Activated B cell treated with CpG ODN at 0.5 μM for 24 hours (primary cell): ENCODE results near the gene CAMK2D. TPM values are rescaled to one million over a fixed set of nuclear protein-coding genes. Genes with fewer than 3 reads are reported as not detected.
A peak's percentile ranks its signal among the peaks of the same experiment; 100 is the strongest.

Experiments used
- ATAC-seq: fragments of 200-7000 bp; cut with Tn5 transposase; one replicate; pipeline ENCODE4 v1.10.0; 2021; ENCODE audit warnings: low read depth, mild to moderate bottlenecking, moderate library complexity
- CTCF ChIA-PET: fragments of 350-600 bp; sonication (Branson Sonifier 250); formaldehyde crosslinking; loops from one replicate; lab custom pipeline; 2021; ENCODE audit warnings: antibody characterized with exemption; lab: Charles Lee
- POLR2A ChIA-PET: fragments of 350-600 bp; sonication (Branson Sonifier 250); formaldehyde crosslinking; loops from one replicate; lab custom pipeline; 2021; ENCODE audit warnings: antibody characterized with exemption; lab: Charles Lee
- DNase-seq: peaks from one replicate; pipeline ENCODE4 v3.0.0; 2022
- H3K27ac Mint-ChIP-seq: one replicate; pipeline ENCODE4 v1.8.0; 2020; ENCODE audit warnings: mixed read lengths
- H3K27me3 Mint-ChIP-seq: one replicate; pipeline ENCODE4 v1.8.0; 2021; ENCODE audit warnings: mixed read lengths
- H3K36me3 Mint-ChIP-seq: one replicate; pipeline ENCODE4 v1.8.0; 2021; ENCODE audit warnings: low read depth, mixed read lengths
- H3K4me1 Mint-ChIP-seq: one replicate; pipeline ENCODE4 v1.8.0; 2021; ENCODE audit warnings: mixed read lengths
- H3K4me3 Mint-ChIP-seq: one replicate; pipeline ENCODE4 v1.8.0; 2020; ENCODE audit warnings: mild to moderate bottlenecking, mixed read lengths
- H3K9me3 Mint-ChIP-seq: one replicate; pipeline ENCODE4 v1.8.0; 2020; ENCODE audit warnings: mixed read lengths
- intact Hi-C: fragments of 100-400 bp; cut with micrococcal nuclease; formaldehyde crosslinking; loops from one replicate; pipeline ENCODE4 v1.15.1; 2024
- total RNA-seq: library from RNA; stranded (reverse); gene quantifications from 2 replicates; pipeline ENCODE4 v1.2.3, GENCODE V29; 2022
- TF ChIP-seq, protein P1 (sequence below): fragments of 200-600 bp; IDR thresholded peaks from one replicate; pipeline ENCODE4 v1.8.0; 2022; ENCODE audit warnings: antibody characterized with exemption, mild to moderate bottlenecking

Gene CAMK2D
- total RNA-seq, 1 donor from 2014 or later: 72.9 TPM

DNA sequence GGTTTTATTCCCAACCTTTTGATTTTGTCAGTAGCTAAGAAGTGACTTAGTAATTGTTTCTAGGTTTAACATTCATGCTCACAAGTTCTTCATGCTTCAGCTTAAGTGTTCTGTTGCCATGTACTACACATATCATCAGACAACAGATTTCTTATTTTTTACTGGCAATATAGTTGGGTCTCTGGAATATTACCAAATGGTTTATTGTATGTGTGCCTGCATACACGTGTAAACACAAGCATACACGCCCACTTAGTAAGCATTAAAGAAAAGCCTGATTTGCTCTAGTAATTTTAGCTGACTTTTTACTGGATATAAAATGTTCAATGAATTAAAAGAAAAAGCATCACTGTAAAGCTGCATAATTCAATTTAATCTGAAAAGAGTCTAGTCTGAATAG lies 199.8 kb downstream of the CAMK2D start:
- CTCF ChIA-PET: interaction anchor here (1.5 to 4.7 kb wide), 2 partner anchors 11 to 14 kb away, joined by 5 to 41 read pairs; no protein-coding TSS in a partner anchor
- no peaks in the 10 kb centered on the region for H3K27me3 Mint-ChIP-seq
- peaks cover 3% of the 10 kb centered on the region for H3K9me3 Mint-ChIP-seq
- intact Hi-C loops: no loop called here
- ATAC-seq (no peak), DNase-seq (no peak)
- POLR2A ChIA-PET: interaction anchor here (0.6 to 1.4 kb wide), 4 partner anchors 14 to 200 kb away, joined by 3 to 5 read pairs (median 4); no protein-coding TSS in a partner anchor
- H3K36me3 Mint-ChIP-seq: peaks cover 16% of the 10 kb centered on the region
- H3K4me1 Mint-ChIP-seq: peaks cover 74% of the 10 kb centered on the region
- peak overlapping the region; percentile 24 for H3K27ac Mint-ChIP-seq
- TF ChIP-seq, protein P1, sequence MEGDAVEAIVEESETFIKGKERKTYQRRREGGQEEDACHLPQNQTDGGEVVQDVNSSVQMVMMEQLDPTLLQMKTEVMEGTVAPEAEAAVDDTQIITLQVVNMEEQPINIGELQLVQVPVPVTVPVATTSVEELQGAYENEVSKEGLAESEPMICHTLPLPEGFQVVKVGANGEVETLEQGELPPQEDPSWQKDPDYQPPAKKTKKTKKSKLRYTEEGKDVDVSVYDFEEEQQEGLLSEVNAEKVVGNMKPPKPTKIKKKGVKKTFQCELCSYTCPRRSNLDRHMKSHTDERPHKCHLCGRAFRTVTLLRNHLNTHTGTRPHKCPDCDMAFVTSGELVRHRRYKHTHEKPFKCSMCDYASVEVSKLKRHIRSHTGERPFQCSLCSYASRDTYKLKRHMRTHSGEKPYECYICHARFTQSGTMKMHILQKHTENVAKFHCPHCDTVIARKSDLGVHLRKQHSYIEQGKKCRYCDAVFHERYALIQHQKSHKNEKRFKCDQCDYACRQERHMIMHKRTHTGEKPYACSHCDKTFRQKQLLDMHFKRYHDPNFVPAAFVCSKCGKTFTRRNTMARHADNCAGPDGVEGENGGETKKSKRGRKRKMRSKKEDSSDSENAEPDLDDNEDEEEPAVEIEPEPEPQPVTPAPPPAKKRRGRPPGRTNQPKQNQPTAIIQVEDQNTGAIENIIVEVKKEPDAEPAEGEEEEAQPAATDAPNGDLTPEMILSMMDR: no peak
- no peak overlapping the region for H3K4me3 Mint-ChIP-seq

DNA sequence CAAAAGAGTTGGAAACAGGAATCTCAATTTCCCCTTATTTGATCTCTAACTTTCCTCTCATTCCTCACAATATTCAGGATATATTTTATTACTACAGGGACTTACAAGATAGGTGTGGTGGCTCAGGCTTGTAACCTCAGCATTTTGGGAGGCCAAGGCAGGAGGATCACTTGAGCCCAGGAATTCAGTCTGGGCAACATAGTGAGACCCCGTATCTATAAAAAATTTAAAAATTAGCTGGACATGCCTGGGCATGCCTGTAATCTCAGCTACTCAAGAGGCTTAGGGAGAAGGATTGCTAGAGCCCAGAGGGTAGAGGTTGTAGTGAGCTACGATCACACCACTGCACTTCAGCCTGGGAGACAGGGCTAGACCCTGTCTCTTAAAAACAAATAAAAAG lies 200.4 kb downstream of the CAMK2D start:
- peaks cover 17% of the 10 kb centered on the region for H3K36me3 Mint-ChIP-seq
- POLR2A ChIA-PET: interaction anchor here (1.0 to 1.4 kb wide), 2 partner anchors 13 to 201 kb away, joined by 3 to 5 read pairs; no protein-coding TSS in a partner anchor
- no peaks in the 10 kb centered on the region for H3K27me3 Mint-ChIP-seq
- DNase-seq: no peak
- intact Hi-C loops: no loop called here
- peaks cover 3% of the 10 kb centered on the region for H3K9me3 Mint-ChIP-seq
- H3K4me1 Mint-ChIP-seq: peaks cover 74% of the 10 kb centered on the region
- peak overlapping the region; percentile 24 for H3K27ac Mint-ChIP-seq
- CTCF ChIA-PET: interaction anchor here (1.5 to 4.7 kb wide), 2 partner anchors 10 to 13 kb away, joined by 5 to 41 read pairs; no protein-coding TSS in a partner anchor
- no peak for ATAC-seq
- no peak overlapping the region for H3K4me3 Mint-ChIP-seq
- TF ChIP-seq, protein P1: no peak

DNA sequence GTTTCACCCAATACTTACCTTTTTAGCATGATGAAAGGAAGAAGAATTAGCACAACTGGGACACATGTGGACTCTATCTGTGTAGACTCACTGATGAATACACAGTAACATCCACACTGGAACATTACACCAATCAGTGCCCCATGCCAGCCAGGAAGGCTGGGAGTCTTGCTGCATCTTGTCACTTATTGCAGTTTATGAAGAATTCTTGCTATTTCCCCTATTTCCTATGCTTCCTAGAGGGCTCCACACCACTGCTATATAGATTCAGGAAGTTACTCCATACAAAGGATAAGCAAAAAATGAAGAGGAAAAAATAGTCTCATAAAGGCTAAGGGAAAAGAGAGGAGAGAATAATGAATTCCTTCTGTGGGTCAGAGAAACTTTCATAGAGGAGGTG lies 201.0 kb downstream of the CAMK2D start:
- Mint-ChIP-seq H3K36me3 (peaks cover 19% of the 10 kb centered on the region), H3K27ac (peak overlapping the region; percentile 24), H3K4me1 (peaks cover 75% of the 10 kb centered on the region), H3K27me3 (no peaks in the 10 kb centered on the region), H3K4me3 (no peak overlapping the region), H3K9me3 (peaks cover 3% of the 10 kb centered on the region)
- ATAC-seq (no peak), DNase-seq (no peak)
- TF ChIP-seq, protein P1: no peak
- ChIA-PET POLR2A (interaction anchor here (1.0 to 1.1 kb wide), 2 partner anchors 13 to 202 kb away, joined by 3 read pairs; no protein-coding TSS in a partner anchor), CTCF (interaction anchor here (1.3 kb wide), 1 partner anchor 13 kb away, joined by 5 read pairs; no protein-coding TSS in a partner anchor)
- intact Hi-C loops: no loop called here

DNA sequence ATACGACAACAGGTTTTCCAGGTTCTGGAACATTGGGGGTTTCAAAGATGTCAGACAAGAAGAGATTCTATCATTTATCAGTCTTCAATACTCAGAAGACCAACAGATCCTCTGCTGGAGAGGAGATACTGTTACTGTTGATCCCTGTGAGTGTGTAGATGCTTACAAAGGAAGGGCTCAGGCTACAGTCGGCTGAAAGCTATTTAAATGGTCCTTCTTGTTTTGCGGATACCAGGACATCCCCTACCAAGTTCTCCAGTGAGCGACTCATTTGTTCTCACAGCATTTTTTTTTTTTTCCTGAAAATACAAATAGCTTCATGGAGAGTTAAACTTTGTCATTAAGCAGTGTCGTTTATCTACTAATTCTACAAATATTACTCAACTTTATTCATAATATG lies 201.6 kb downstream of the CAMK2D start:
- Mint-ChIP-seq H3K4me1 (peaks cover 70% of the 10 kb centered on the region), H3K27me3 (no peaks in the 10 kb centered on the region), H3K36me3 (peaks cover 22% of the 10 kb centered on the region)

More for the DNA sequence above, 201.6 kb downstream of the CAMK2D start:
- no peak for ATAC-seq
- H3K4me3 Mint-ChIP-seq: no peak overlapping the region
- TF ChIP-seq, protein P1: no peak
- no peak overlapping the region for H3K27ac Mint-ChIP-seq
- ChIA-PET CTCF (interaction anchor here (1.3 kb wide), 1 partner anchor 12 kb away, joined by 5 read pairs; no protein-coding TSS in a partner anchor), POLR2A (interaction anchor here (1.1 kb wide), 1 partner anchor 12 kb away, joined by 3 read pairs; no protein-coding TSS in a partner anchor)
- H3K9me3 Mint-ChIP-seq: peaks cover 3% of the 10 kb centered on the region
- intact Hi-C loops: no loop called here
- DNase-seq: no peak
